Activated CD4-positive, CD25-positive, alpha-beta regulatory T cell (primary cell): ENCODE results near the gene ALDH3B1.

Experiments used
- DNase-seq, 4 experiments: peaks; one replicate each; lab custom pipeline; 2025; lab: John Stamatoyannopoulos, UW

The ALDH3B1 gene

DNA sequence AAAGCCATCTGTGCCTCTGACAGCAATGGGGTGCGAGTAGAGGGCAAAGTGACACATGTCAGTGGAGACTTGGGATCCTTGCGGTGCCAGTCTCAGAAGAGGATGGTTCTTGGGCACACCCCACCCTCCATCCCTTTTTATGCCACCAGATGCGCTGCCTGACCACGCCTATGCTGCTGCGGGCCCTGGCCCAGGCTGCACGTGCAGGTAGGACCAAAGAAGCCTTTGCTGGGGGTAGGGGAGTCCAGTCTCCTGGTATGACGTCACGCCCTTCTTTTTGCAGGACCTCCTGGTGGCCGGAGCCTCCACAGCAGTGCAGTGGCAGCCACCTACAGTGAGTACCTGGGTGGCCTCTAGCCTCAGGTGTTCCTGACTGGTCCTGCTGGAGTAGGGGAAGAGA is 21.9 kb downstream of the ALDH3B1 start:
- no peak for DNase-seq

DNA sequence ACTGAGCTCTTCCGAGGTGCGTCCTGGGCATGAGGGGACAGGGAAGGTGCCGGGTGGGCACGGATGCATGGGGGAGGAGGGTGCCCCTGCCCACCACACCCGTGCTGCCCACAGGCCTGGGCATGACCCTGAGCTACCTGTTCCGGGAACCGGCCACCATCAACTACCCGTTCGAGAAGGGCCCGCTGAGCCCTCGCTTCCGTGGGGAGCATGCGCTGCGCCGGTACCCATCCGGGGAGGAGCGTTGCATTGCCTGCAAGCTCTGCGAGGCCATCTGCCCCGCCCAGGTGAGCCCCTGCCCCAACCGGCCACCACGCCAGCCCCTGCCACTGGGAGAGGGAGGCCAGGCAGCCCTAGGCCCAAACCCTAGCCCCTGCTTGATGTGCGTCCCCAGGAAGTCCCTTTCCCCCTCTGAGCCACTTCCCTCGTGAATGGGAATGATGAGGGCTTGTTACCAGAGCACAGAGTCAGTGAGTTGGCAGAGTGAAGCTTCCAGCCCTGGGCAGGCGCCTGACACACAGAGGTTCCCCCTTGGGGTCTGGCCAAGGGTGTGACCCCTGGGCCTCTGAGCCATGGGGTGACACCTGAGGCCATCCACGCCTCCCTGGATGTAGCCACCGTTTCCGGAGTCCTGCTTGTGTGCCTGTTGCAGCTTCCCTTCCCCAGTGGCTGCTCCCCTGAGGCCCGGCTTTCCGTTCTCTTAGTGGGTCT is 23.0 kb downstream of the ALDH3B1 start:
- no peak for DNase-seq

DNA sequence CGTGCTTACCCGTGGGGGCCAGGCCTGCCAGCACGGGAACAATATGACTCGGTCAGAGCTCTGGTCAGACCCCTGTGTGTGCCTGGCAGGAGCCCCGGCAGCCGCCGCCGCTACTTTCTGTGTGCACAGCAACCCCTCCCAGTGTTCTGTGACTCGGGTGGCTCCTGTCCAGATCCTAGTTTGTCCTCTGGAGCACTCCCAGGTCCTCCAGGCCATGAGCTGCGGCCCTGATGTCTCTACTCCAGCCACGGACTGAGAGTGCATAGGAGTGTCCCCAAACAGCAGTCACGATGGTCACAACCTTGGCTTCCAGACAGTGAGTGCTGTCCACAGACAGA is 23.6 kb downstream of the ALDH3B1 start:
- no peak for DNase-seq

DNA sequence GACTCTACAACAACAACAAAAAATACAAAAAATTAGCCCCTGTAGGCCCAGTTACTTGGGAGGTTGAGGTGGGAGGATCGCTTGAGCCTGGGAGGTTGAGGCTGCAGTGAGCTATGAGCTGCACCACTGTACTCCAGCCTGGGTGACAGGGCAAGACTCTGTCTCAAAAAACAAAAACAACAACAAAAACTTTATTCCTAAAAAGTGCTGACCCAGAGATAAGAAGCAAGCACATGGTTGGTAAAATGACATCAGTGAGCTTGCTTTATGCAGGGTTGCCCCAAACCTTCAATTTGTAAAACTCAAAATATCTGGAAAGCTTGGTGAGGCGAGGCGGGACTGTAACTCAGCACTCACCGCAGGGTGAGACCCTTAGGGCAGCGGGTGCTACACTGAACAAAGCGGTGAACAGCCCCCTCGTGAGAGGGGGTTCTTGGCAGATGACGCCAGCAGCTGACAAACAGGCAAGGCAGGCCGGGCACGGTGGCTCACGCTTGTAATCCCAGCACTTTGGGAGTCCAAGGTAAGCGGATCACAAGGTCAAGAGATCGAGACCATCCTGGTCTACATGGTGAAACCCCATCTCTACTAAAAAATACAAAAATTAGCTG is 25.2 kb downstream of the ALDH3B1 start:
- DNase-seq = no peak

DNA sequence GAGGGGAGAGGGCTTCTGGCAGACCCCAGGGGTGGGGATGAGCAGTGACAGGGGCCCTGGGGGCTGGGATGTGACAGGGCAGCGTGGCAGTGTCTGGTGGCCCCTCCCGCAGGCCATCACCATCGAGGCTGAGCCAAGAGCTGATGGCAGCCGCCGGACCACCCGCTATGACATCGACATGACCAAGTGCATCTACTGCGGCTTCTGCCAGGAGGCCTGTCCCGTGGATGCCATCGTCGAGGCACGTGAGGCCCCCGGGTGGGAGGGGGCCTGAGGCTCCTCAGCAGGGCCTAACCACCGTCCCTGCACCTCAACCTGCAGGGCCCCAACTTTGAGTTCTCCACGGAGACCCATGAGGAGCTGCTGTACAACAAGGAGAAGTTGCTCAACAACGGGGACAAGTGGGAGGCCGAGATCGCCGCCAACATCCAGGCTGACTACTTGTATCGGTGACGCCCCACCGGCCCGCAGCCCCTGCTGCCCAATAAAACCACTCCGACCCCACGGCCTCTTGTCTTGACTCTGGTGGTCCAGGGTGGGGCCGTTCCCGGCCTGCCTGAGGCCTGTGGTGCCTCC is 26.1 kb downstream of the ALDH3B1 start:
- DNase-seq = no peak

DNA sequence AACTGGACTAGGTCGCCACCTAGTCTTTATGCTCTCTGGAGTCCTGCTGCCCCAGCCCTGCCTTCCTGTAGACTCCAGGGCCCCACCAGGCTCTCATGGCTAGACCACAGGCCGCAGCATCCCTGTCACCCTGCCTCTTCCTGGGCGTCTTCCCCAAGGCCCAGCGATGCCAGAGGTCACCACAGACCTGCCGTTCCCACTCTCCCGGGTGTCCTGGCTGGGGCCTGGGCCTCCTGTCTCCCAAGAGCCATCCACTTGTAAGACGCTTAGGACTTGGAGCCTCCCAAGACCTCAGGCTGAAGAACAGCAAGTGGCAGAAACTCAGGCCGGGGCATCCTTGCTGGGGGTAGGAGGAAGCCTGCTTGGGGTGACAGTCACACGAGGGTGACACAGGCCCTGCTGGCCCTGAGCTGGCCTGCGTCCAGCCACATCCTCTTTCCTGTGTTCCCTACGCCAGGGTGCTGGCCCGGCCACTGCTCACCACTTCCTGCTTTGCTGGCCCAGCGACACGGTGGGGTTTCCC is 26.7 kb downstream of the ALDH3B1 start:
- no peak for DNase-seq

DNA sequence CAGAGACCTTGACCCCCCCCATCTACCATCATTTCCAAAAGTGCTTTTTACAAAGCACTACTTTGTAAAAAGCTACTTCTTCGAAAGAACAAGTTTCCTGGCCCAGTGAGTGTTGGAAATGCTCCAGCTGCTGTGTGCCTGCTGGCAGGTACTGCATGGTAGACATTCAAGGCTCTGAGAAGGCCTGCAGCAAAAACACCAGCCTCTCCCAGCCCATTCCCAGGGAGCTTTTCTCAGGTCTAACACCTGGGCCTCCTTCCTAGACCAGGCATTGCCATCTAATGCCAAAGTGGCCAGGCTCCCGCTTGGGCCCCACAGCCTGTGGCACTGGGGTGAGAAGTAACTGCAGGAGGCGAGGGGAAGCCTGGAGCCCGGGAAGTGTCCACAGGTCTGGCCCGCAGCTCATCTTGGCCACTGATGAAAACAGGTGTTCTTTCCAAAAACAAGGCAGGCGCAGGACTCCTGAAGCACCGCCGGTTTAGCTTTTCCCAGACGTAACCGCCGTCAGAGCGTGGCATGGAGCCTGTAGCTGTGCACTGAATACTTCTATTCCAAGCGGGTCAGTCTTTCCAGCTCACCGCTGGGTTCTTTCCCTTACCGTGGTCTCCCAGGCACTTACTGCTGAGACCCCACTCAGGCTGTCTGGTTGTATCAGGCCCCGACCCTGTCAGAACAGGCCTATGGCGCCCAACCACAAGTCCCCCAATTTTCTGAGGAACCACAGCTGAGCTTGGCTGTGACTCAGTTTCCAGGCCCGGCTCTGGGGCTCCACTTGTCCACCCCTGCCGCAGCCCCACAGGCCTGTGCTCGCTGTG is 27.5 kb downstream of the ALDH3B1 start:
- DNase-seq = no peak

DNA sequence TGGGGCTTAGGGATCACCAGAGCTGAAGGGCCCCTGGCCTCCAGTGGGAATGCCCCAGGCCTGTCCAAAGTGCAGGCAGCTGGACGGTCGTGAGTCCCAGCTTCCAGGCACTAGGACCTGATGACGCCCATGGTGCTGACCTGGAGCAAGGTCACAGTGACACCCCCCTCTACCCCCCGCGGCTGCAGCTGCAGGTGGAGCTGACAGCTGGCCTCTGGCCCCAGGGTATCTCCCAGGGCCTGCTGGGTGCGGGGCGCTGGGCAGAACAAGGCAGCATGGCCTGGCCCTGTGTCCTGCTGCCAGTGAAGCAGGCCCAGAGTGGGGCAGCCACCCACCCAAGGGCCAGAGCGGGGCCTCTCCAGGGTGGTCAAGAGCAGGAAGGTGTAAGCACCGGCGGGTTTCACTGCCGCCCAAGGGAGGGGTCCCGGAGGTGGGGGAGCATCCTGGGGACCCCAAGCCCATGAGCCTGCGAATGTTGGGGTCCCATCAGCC is 28.1 kb downstream of the ALDH3B1 start:
- no peak for DNase-seq

DNA sequence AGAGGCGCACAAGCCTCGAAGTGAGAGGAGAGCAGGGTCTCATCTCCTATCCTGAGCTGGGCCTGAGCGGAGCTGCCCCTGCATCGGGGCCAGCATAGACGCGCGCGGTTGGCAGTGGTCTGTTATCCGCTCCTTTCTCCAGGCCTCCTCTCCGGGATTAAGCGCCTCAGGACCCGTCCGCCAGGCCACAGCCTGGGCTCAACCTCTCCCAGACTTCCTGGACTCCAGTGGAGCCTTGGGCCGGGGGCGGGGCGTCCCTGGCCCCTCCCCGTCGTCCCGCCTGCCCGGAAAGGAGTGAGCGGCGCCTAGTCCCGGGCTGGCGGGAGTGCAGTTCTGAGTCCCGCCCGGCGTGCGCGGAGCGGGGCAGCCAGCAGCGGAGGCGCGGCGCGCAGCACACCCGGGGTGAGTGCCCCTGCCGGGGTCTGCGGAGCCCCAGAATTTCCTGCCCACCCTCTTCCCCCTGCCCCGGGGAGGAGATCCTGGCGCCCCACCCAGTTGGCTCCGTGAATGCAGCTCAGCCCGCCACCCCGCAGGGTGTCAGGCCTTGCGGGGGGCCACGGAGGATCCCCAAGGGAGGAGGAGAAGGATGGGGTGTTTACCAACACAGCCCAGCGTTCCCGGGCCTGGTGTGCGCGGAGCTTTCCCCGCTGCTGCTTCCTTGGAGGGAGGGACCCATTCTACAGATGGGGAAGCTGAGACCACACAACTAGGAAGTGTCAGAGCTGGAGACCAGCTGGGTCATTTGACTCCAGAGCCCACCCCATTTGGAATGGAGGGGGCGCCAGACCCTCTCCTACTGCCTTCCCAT is 28.8 kb downstream of the ALDH3B1 start, which contains the start of gene TCIRG1:
Gene TCIRG1 (plus strand): TSS at position 308 of the 808 bp plus-strand sequence. CDS start 2,247 bp downstream, outside the sequence.
- peak in 2 of 4 experiments; percentile 23 to 28 for DNase-seq

DNA sequence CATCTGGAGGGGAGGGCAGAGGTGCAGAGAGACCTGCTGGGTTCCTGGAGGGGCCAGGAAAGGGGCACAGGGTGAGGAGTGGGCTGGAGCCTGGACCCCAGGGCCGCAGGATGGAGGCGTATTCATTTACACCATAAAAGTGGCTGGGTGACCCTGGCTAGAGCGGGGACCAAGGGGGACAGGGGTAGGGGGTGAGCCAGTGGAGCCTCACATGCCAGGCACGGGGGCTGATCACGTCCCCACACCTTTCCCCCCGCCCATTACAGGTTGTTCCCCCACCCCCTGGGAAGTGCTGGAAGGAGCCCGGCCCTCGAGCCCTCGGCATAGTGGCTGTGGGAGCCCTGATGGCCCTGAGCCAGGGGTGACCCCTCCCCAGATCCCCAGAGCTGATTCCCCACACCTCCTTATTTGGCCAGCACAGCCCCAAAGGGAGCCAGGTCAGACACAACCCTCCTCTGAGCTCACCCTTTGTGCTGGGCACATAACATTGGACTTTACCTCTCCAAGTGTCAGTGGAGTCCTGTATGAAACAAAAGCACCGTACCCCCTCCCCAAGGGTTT is 29.5 kb downstream of the ALDH3B1 start:
- DNase-seq = no peak

DNA sequence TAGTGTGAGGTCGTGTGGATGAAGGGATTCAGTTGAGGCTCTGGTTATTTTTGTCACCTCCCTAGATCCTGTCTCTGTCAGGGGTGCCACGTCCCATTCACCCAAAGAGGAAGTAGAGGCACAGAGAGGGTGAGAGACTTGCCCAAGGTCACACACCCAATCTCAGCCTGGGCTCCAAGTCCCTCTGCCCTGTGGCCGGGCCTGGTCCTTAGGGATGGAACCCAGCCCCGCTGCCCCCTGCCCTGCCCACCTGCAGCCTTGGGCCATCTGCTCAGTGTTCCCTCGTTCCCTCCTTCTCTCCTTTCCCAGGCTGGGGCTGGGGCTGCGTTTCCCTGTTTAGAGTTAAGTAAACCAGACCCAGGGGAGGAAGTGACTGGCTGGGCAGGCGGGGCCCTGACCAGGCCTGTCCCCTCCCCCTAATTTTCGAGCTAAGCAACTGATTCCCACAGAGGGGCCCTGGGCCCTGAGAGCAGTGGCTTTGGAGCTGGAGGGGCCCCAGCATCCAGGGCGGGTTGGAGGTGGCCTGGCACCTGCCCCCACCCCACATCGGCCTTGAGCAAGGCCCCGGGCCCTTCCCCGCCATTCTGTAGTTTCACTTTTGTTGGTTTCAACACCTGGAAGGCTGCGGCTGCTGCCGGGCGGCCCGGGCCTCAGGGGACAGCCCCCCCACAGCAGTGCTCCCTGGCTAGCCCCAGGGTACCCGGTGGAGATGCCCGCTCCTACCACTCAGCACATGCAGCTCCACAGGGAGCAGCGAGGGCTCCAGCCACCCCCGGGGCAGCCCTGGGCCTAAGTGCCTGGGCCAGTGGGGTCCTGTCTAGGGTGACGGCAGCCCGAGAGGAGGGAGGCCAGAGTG is 30.2 kb downstream of the ALDH3B1 start:
- peak in 3 of 4 experiments; percentile 16 to 29 (median 20) for DNase-seq

DNA sequence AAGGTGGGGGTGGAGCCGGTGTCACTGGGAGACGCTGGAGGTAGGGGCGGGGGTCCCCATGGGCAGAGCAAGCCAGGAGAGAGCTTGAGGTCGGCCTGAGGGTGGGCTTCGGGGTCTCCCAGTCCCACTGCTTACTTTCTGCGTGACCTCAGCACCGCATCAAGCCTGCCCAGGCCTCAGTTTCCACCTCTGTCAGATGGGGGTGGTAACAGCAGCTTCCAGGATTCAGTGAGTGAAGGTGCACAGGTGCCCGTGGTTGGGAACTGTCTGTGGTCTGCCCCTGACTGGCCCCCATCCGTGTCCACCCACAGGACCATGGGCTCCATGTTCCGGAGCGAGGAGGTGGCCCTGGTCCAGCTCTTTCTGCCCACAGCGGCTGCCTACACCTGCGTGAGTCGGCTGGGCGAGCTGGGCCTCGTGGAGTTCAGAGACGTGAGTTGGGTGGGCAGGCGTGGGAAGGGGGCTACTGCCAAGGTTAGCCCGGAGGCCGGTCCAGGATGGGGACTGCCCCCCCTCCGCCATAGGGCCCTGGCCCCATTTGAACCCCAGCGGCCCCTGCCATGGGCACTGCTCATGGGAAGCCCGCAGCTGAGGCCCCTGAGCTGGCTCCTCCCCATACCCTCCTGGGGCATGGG is 30.9 kb downstream of the ALDH3B1 start:
- DNase-seq = no peak

DNA sequence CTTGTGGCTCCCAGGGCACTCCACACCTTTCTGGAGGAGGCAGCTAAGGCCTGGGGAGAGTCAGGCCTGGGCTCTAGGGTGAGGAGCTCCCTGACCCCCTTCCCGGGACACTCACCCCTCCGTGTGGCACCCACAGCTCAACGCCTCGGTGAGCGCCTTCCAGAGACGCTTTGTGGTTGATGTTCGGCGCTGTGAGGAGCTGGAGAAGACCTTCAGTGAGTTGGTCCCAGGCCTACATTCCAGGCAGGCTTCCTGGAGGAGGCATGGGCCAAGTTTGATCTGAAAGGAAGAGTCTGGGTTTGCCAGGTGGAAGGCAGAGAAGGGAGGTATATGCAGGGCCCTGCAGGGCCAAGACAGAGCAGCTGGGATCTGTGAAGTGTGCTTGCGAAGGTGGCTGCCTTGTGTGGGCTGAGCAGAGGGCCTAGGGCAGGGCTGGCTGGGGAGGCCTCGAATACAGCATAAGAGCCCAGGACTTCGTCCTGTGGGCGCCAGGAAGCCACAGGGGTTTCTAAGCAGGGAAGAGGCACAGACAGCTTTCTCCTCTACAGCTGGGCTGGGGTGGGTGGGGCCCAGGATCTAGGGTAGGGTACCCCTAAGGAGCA is 31.6 kb downstream of the ALDH3B1 start:
- DNase-seq = no peak

DNA sequence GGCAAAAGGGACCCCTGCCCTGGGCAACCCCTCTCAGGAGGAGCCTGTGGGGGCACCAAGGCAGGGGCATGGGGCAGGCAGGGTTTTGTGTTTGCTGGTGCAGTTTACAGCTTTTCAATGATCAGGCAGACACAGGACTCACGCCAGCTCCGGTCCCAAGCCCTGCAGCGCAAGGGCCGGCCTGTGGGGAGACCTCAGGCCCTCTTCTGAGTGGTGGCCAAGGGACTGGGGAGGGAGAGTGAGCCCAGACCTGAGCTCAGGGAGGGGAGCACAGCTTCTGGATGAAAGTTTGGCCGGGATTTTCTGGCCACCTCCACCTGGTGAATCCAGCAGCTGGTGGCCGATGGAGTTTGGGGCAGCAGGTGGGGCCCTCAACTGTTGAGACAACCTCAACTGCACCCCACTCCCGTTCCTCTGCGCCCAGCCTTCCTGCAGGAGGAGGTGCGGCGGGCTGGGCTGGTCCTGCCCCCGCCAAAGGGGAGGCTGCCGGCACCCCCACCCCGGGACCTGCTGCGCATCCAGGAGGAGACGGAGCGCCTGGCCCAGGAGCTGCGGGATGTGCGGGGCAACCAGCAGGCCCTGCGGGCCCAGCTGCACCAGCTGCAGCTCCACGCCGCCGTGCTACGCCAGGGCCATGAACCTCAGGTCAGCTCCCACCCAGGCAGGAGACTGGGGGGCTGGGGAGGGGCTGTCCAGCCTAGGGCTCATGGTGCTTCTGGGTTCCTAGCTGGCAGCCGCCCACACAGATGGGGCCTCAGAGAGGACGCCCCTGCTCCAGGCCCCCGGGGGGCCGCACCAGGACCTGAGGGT is 32.3 kb downstream of the ALDH3B1 start:
- no peak for DNase-seq

DNA sequence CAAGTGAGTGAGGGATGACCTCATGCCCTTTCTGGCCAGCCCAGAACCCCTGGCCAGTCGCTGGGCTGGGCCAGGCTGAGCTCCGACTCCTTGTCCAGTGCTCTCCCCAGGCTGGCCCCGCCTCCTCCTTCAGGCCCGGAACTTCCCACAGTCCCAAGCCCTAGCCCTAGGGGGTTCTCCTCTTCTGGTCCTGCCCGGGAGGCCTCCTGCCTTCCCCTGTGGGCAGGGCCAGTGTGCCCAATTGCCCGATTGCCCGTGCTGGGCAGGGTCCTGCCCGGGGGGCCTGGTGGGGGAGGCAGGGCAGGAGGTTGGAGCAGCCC is 32.9 kb downstream of the ALDH3B1 start:
- no peak for DNase-seq

DNA sequence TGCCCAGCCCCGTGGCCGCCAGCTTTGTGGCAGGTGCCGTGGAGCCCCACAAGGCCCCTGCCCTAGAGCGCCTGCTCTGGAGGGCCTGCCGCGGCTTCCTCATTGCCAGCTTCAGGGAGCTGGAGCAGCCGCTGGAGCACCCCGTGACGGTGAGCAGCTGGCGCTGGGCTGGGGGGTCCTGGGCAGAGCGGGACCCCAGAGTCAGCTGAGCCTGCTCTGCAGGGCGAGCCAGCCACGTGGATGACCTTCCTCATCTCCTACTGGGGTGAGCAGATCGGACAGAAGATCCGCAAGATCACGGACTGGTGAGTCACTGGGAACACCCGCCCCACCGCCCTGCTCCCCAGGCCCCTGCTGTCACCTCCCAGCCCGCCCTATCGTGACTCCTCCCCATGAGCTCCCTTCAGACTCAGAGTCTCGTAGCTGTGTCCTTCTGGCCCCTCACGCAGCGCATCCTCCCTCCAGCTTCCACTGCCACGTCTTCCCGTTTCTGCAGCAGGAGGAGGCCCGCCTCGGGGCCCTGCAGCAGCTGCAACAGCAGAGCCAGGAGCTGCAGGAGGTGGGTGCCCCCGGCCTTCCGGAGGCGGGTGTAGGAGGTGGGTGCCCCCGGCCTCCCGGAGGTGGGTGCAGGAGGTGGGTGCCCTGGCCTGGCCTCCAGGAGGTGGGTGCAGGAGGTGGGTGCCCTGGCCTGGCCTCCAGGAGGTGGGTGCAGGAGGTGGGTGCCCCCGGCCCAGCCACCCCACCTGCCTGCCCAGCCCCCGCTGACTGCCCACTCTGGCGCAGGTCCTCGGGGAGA is 33.4 kb downstream of the ALDH3B1 start:
- DNase-seq = no peak

DNA sequence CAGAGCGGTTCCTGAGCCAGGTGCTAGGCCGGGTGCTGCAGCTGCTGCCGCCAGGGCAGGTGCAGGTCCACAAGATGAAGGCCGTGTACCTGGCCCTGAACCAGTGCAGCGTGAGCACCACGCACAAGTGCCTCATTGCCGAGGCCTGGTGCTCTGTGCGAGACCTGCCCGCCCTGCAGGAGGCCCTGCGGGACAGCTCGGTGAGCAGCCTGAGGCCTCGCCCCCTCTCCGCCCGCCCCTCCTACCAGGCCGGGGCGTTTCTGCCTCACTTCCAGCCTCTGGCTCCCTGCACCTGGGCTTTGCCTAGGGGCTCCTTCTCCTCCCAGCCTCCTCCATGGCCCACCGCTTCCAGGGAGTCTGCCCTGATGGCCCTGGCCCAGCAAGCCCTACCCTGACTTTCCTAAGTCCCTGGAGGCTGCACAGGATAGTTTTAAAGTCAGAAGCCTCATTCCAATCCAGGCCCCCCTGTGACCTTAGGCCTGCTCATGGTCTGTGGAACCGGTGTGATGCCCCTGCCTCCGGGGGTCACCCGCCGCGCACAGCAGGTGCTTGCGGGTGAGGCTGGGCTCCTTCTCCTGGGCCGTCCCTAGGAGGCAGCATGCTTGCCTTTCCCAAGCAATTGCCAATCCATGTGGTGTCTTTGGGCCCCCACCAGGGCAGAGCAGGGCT is 34.2 kb downstream of the ALDH3B1 start:
- no peak for DNase-seq
